ENCODE results near the gene GHRH.

Gene GHRH

DNA sequence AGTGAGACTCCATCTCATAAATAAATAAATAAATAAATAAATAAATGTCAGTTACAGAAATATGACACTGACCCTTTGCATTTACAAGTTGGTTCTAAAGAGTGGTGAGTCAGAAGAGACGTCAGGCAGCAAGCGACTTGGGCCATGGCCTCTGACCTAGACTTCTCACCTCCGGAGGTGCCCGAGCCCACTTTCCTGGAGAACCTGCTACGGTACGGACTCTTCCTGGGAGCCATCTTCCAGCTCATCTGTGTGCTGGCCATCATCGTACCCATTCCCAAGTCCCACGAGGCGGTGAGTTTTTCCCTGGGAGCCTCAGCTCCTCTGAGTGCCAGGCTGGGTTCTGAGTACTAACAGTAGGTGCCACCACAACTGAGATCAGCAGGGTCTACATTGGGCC lies 39.5 kb upstream of the GHRH start:
- Histone ChIP-seq H3K4me1 (ENCODE audit: control insufficient read depth, insufficient read depth, low read length, unreplicated experiment) (peaks cover 21% of the 10 kb centered on the region), H3K27me3 (ENCODE audit: insufficient read depth, low read length) (no peaks in the 10 kb centered on the region), H3K36me3 (ENCODE audit: insufficient read depth, low read length) (peaks cover 14% of the 10 kb centered on the region), H2AFZ (ENCODE audit: low read length, unreplicated experiment) (no peak overlapping the region), H3K79me2 (ENCODE audit: control insufficient read depth, insufficient read depth, low read length, unreplicated experiment) (peaks cover 31% of the 10 kb centered on the region), H3K4me3 (ENCODE audit: low read depth, low read length) (no peak overlapping the region), H3K27ac (ENCODE audit: low read depth, low read length) (no peak overlapping the region)

DNA sequence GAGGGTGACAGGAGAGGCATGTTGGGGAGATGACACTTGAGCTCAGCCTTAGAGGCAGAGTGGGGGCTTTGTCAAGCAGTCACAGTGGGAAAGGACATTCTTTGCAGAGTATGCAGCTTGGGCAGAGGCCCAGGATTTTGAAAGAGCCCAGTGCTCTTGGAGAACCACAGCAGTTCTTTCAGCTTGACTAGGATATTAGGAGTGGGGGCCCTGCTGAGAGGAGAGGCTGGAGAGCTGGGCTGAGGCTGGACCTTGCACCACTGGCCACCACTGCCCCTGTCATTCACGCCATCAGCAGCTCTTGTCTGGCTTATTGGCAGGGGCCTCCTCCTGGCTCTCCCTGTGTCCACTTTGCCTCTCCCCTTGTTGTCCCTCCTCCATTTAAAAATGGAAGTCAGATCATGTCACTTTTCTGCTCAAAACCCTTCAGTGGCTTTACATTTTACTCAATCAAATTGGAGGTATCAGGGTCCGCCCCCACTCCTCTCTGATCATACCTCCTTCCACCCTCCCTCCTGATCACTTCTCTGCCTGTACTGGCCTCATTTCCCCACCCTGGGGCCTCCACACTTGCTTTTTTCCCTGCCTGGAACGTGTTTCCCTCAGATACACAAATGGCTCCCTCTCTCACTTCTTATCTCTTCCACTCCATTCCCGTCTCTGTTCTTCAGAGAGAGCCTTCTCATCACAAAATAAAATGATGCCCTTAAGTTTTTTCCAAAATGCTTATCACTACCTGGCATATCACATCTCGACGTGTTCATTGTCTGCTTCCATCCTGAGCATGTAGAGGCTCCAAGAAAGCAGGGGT lies 38.3 kb upstream of the GHRH start:
- Histone ChIP-seq H3K4me3 (ENCODE audit: low read depth, low read length) (no peak overlapping the region), H2AFZ (ENCODE audit: low read length, unreplicated experiment) (no peak overlapping the region), H3K79me2 (ENCODE audit: control insufficient read depth, insufficient read depth, low read length, unreplicated experiment) (peaks cover 39% of the 10 kb centered on the region), H3K36me3 (ENCODE audit: insufficient read depth, low read length) (peaks cover 14% of the 10 kb centered on the region), H3K27ac (ENCODE audit: low read depth, low read length) (no peak overlapping the region), H3K4me1 (ENCODE audit: control insufficient read depth, insufficient read depth, low read length, unreplicated experiment) (peaks cover 30% of the 10 kb centered on the region), H3K27me3 (ENCODE audit: insufficient read depth, low read length) (no peaks in the 10 kb centered on the region)

DNA sequence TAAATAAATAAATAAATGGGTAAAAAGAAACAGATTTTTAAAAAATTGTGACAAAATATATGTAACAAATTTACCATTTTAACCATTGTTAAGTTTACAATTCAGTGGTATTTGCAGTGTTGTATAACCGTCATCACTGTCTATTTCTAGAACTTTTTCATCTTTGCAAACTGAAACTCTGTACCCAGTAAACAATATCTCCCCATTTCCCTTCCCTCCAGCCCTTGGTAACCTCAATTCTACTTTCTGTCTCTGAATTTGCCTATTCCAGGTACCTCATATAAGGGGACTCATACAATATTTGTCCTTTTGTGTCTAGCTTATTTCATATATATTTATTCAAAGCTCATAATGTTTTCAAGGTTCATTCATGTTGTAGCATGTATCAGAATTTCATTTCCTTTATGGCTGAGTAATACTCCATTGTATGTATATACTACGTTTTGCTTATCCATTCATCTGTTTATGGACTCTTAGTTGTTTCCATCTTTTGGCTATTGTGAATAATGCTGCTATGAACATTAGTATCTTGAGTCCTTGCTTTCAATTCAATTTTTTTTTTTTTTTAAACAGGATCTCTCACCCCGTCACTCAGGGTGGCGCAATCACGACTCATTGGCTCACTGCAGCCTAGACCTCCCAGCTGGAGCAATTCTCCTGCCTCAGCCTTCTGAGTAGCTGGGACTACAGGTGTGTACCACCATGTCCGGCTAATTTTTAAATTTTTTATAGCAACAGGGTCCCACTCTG lies 36.8 kb upstream of the GHRH start:
- Histone ChIP-seq H3K27me3 (ENCODE audit: insufficient read depth, low read length) (no peaks in the 10 kb centered on the region), H2AFZ (ENCODE audit: low read length, unreplicated experiment) (no peak overlapping the region), H3K27ac (ENCODE audit: low read depth, low read length) (peak overlapping the region; percentile 58), H3K36me3 (ENCODE audit: insufficient read depth, low read length) (peaks cover 14% of the 10 kb centered on the region), H3K4me3 (ENCODE audit: low read depth, low read length) (no peak overlapping the region), H3K4me1 (ENCODE audit: control insufficient read depth, insufficient read depth, low read length, unreplicated experiment) (peaks cover 46% of the 10 kb centered on the region), H3K79me2 (ENCODE audit: control insufficient read depth, insufficient read depth, low read length, unreplicated experiment) (peaks cover 45% of the 10 kb centered on the region)

DNA sequence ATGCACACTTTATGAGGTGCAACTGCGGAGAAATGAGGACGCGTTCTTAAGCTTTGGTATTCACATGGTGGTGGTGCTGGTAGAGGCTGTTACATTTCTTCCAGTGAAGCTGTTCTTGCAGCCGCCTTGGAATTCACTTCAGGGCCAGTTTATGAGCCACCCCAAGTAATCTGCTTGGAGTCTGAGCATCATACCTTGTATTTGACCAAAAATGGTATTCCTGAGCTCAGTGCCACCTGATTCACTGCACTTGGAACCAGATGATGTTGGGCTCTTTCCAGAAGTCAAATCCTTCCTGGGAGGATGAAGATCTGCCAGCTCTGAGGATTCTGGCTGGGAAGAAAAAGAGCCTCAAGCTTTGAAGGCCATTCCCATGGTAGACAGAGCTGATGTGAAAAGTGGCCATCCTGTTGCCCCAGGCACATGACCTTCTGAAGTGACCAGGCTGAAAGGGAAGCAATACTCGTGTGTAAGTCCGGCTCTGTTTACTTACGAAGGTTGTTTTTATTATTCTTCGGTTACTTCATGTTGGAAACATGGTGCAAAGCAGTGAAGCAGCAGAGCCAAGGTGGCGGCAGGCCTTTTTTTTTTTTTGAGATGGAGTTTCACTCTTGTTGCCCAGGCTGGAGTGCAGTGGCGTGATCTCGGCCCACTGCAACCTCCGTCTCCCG lies 35.6 kb upstream of the GHRH start:
- Histone ChIP-seq H3K4me3 (ENCODE audit: low read depth, low read length) (no peak overlapping the region), H3K4me1 (ENCODE audit: control insufficient read depth, insufficient read depth, low read length, unreplicated experiment) (peaks cover 46% of the 10 kb centered on the region), H2AFZ (ENCODE audit: low read length, unreplicated experiment) (no peak overlapping the region), H3K36me3 (ENCODE audit: insufficient read depth, low read length) (peaks cover 11% of the 10 kb centered on the region), H3K27me3 (ENCODE audit: insufficient read depth, low read length) (no peaks in the 10 kb centered on the region), H3K27ac (ENCODE audit: low read depth, low read length) (peak overlapping the region; percentile 90), H3K79me2 (ENCODE audit: control insufficient read depth, insufficient read depth, low read length, unreplicated experiment) (peaks cover 54% of the 10 kb centered on the region)

DNA sequence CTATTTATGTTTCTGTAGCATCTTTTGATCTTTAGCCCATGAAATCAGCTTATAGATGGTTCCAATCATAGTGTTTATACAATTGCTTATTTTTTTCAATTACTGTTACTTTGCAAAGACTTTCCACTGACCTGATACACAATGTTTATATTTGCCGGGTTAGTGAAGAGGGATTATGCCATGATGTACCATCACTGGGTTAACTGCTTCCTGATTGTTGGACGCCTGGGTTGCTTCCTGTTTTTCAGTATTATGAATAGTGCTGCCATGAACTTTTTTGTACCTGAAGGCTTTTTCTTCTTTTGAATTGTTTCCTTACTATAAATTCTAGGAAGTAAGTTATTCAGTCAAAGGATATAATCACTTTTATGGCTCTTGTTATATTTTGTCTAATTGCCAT lies 34.8 kb upstream of the GHRH start:
- no peaks in the 10 kb centered on the region for H3K27me3 ChIP-seq (ENCODE audit: insufficient read depth, low read length)
- H3K4me3 ChIP-seq (ENCODE audit: low read depth, low read length), result no peak overlapping the region
- peaks cover 62% of the 10 kb centered on the region for H3K79me2 ChIP-seq (ENCODE audit: control insufficient read depth, insufficient read depth, low read length, unreplicated experiment)
- H2AFZ ChIP-seq (ENCODE audit: low read length, unreplicated experiment), result no peak overlapping the region
- peaks cover 3% of the 10 kb centered on the region; the same call in 1 of the 2 replicates for H3K36me3 ChIP-seq (ENCODE audit: insufficient read depth, low read length)
- peak overlapping the region; percentile 90 for H3K27ac ChIP-seq (ENCODE audit: low read depth, low read length)
- peaks cover 46% of the 10 kb centered on the region for H3K4me1 ChIP-seq (ENCODE audit: control insufficient read depth, insufficient read depth, low read length, unreplicated experiment)

DNA sequence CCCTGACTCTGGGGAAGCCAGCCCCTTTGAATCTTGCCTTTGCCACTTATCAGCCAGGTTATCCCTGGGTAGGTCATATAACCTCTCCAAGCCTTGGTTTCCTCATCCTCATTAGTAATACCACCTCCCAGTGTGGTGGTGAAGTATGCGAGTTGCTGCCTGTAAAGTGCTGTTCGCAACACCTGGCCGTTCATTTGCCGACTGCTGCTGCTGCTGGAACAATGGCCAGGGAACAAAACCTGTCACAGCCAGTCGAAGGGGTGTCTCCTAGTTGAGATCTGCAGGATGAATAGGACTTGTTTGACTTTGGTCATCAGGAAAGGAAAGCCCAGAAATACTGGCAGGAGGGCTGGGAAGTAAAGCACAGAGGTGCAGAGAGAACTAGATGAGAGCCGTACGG lies 34.0 kb upstream of the GHRH start:
- no peak overlapping the region for H2AFZ ChIP-seq (ENCODE audit: low read length, unreplicated experiment)
- no peaks in the 10 kb centered on the region for H3K27me3 ChIP-seq (ENCODE audit: insufficient read depth, low read length)
- peak overlapping the region; percentile 90 for H3K27ac ChIP-seq (ENCODE audit: low read depth, low read length)
- H3K4me1 ChIP-seq (ENCODE audit: control insufficient read depth, insufficient read depth, low read length, unreplicated experiment), result peaks cover 53% of the 10 kb centered on the region
- peak overlapping the region; percentile 18; the same call in 1 of the 2 replicates for H3K4me3 ChIP-seq (ENCODE audit: low read depth, low read length)
- H3K79me2 ChIP-seq (ENCODE audit: control insufficient read depth, insufficient read depth, low read length, unreplicated experiment), result peaks cover 70% of the 10 kb centered on the region
- H3K36me3 ChIP-seq (ENCODE audit: insufficient read depth, low read length), result no peaks in the 10 kb centered on the region; the same call in 1 of the 2 replicates

DNA sequence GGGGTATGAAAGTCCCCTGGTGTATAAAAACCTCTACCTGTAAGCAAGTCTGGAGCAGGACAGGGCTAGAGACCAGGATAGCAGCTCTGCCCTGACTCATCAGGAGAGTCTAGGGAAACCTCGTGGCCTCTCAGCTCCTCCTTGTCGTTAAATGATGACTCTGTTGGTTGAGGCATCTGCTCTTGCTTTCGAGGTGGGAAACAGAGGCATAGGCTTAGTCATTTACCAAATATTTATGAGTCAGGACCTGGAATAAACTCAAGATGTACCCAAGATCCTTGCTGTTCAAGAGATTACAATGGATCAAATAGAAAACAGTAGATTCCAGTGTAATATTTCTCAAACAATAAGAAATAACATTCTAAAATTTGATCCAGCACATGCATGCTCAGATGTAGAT lies 33.4 kb upstream of the GHRH start:
- Histone ChIP-seq H3K4me3 (ENCODE audit: low read depth, low read length) (peak overlapping the region; percentile 26; the same call in 1 of the 2 replicates), H3K27ac (ENCODE audit: low read depth, low read length) (peak overlapping the region; percentile 90), H3K27me3 (ENCODE audit: insufficient read depth, low read length) (no peaks in the 10 kb centered on the region), H3K79me2 (ENCODE audit: control insufficient read depth, insufficient read depth, low read length, unreplicated experiment) (peaks cover 72% of the 10 kb centered on the region), H3K4me1 (ENCODE audit: control insufficient read depth, insufficient read depth, low read length, unreplicated experiment) (peaks cover 56% of the 10 kb centered on the region), H2AFZ (ENCODE audit: low read length, unreplicated experiment) (no peak overlapping the region), H3K36me3 (ENCODE audit: insufficient read depth, low read length) (no peaks in the 10 kb centered on the region; the same call in 1 of the 2 replicates)

DNA sequence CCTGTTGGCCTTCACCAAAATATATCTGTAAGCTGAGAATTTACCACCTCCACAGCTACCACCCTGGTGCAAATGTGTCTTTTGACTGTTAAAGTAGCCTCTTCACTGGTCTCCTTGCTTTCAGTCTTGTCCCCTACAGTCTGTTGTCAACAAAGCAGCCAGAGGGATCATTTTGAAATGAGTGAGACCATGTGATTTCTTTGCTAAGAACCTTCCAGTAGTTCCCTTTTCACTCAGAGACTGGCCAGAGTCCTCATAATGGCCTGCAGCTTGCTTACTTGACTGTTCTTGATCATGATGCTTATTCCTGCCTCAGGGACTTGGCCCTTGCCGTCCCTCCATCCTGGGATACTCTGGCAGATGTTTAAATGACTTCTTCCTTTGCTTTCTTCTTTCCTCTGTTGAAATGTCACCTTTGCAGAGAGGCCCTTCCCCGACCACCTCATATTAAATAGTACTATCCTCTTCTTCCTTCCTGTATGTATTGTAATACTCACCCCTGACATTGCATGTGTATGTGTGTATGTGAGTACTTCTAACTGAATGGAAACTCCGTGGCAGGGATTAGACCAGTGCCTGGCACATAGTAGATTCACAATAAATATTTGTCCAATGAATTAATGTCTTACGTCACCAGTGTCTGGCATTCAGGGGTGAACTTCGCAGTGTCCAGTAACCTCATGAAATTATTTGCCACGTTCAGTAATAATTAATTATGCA lies 32.8 kb upstream of the GHRH start:
- no peak overlapping the region for H2AFZ ChIP-seq (ENCODE audit: low read length, unreplicated experiment)
- H3K27me3 ChIP-seq (ENCODE audit: insufficient read depth, low read length), result no peaks in the 10 kb centered on the region
- peaks cover 73% of the 10 kb centered on the region for H3K79me2 ChIP-seq (ENCODE audit: control insufficient read depth, insufficient read depth, low read length, unreplicated experiment)
- H3K4me1 ChIP-seq (ENCODE audit: control insufficient read depth, insufficient read depth, low read length, unreplicated experiment), result peaks cover 56% of the 10 kb centered on the region
- H3K36me3 ChIP-seq (ENCODE audit: insufficient read depth, low read length), result no peaks in the 10 kb centered on the region; the same call in 1 of the 2 replicates
- peak overlapping the region; percentile 90 for H3K27ac ChIP-seq (ENCODE audit: low read depth, low read length)
- peak overlapping the region; percentile 26 for H3K4me3 ChIP-seq (ENCODE audit: low read depth, low read length)

DNA sequence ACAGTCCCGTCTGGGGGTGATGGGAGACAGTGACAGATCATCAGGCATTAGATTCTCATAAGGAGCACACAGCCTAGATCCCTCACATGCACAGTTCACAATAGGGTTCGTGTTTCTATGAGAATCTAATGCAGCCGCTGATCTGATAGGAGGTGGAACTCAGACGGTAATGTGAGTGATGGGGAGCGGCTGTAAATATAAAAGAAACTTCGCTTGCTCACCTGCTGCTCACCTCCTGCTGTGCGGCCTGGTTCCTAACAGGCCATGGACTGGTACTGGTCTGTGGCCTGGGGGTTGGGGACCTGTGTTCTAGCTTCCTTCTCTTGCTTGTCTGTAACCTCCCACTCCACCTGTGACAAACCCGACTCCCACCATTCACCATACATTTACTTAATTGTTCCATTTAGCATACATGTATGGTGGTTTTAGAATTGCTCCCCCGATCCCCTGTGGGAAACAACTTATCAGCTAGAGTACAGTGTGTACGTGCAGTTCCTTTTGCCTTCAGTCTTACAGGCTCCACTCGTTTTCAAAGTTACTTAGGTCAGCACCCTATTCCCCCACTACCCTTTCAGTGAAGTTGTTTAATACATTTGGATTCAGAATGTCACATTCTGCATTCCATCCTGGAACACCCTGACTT lies 31.8 kb upstream of the GHRH start:
- H3K79me2 ChIP-seq (ENCODE audit: control insufficient read depth, insufficient read depth, low read length, unreplicated experiment), result peaks cover 71% of the 10 kb centered on the region
- H3K4me1 ChIP-seq (ENCODE audit: control insufficient read depth, insufficient read depth, low read length, unreplicated experiment), result peaks cover 51% of the 10 kb centered on the region
- peak overlapping the region; percentile 90 for H3K27ac ChIP-seq (ENCODE audit: low read depth, low read length)
- H3K36me3 ChIP-seq (ENCODE audit: insufficient read depth, low read length), result no peaks in the 10 kb centered on the region; the same call in 1 of the 2 replicates
- H3K27me3 ChIP-seq (ENCODE audit: insufficient read depth, low read length), result no peaks in the 10 kb centered on the region
- no peak overlapping the region for H2AFZ ChIP-seq (ENCODE audit: low read length, unreplicated experiment)
- no peak overlapping the region for H3K4me3 ChIP-seq (ENCODE audit: low read depth, low read length)

DNA sequence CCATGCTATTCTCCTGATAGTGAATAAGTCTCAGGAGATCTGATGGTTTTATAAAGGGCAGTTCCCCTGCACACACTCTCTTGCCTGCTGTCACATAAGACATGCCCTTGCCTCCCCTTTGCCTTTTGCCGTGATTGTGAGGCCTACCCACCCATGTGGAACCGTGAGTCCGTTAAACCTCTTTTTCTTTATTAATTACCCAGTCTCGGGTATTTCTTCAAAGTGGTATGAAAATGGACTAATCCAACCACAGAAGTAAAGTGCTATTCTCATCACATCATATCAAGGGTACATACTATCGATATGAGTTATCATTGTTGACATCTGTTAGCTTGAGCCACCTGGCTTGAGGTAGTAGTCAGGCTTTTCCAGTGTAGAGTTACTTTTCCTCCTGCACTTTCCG lies 30.1 kb upstream of the GHRH start:
- peaks cover 57% of the 10 kb centered on the region for H3K79me2 ChIP-seq (ENCODE audit: control insufficient read depth, insufficient read depth, low read length, unreplicated experiment)
- H2AFZ ChIP-seq (ENCODE audit: low read length, unreplicated experiment), result no peak overlapping the region
- no peaks in the 10 kb centered on the region for H3K27me3 ChIP-seq (ENCODE audit: insufficient read depth, low read length)
- H3K36me3 ChIP-seq (ENCODE audit: insufficient read depth, low read length), result no peaks in the 10 kb centered on the region; the same call in 1 of the 2 replicates
- H3K27ac ChIP-seq (ENCODE audit: low read depth, low read length), result no peak overlapping the region
- no peak overlapping the region for H3K4me3 ChIP-seq (ENCODE audit: low read depth, low read length)
- H3K4me1 ChIP-seq (ENCODE audit: control insufficient read depth, insufficient read depth, low read length, unreplicated experiment), result peaks cover 41% of the 10 kb centered on the region

All from ACC112 (cell line).